Measurements from ENCODE around the gene OTOP1.
"Not testable (repeated sequence)": the region's sequence is repeated elsewhere in the genome, so short reads cannot be mapped to it uniquely, and the experiment has no call there.

Gene OTOP1

GRCh38 chr4:4160956-4161665 is 65.6 kb downstream of the OTOP1 start:
- H3K9me3 Mint-ChIP-seq; H3K4me3 Mint-ChIP-seq; H3K27ac Mint-ChIP-seq; H3K27me3 Mint-ChIP-seq; H3K4me1 Mint-ChIP-seq (ENCODE audit: low read depth); H3K36me3 Mint-ChIP-seq (ENCODE audit: low read depth): not testable (repeated sequence)

- peaks cover 28% of the 10 kb centered on the region for H3K27me3 Mint-ChIP-seq
- not testable (repeated sequence) for H3K9me3 Mint-ChIP-seq; H3K4me1 Mint-ChIP-seq (ENCODE audit: low read depth); H3K4me3 Mint-ChIP-seq; H3K27ac Mint-ChIP-seq; H3K36me3 Mint-ChIP-seq (ENCODE audit: low read depth)
Observed at GRCh38 chr4:4145622-4146021, 81.1 kb downstream of the OTOP1 start.

- not testable (repeated sequence) for H3K9me3 Mint-ChIP-seq; H3K4me1 Mint-ChIP-seq (ENCODE audit: low read depth); H3K27ac Mint-ChIP-seq; H3K36me3 Mint-ChIP-seq (ENCODE audit: low read depth); H3K4me3 Mint-ChIP-seq
- peaks cover 26% of the 10 kb centered on the region for H3K27me3 Mint-ChIP-seq
Observed at GRCh38 chr4:4143376-4143775, 83.4 kb downstream of the OTOP1 start.

GRCh38 chr4:4142679-4143078 is 84.0 kb downstream of the OTOP1 start:
- not testable (repeated sequence) for H3K4me1 Mint-ChIP-seq (ENCODE audit: low read depth); H3K4me3 Mint-ChIP-seq; H3K36me3 Mint-ChIP-seq (ENCODE audit: low read depth); H3K9me3 Mint-ChIP-seq; H3K27ac Mint-ChIP-seq
- H3K27me3 Mint-ChIP-seq = peaks cover 25% of the 10 kb centered on the region

GRCh38 chr4:4141186-4141585 is 85.5 kb downstream of the OTOP1 start:
- H3K9me3 Mint-ChIP-seq = not testable (repeated sequence)

More at GRCh38 chr4:4141186-4141585, 85.5 kb downstream of the OTOP1 start:
- not testable (repeated sequence) for H3K4me1 Mint-ChIP-seq (ENCODE audit: low read depth); H3K36me3 Mint-ChIP-seq (ENCODE audit: low read depth); H3K27ac Mint-ChIP-seq; H3K4me3 Mint-ChIP-seq
- H3K27me3 Mint-ChIP-seq = peaks cover 25% of the 10 kb centered on the region

All from stimulated activated naive CD8-positive, alpha-beta T cell treated with anti-CD3 and anti-CD28 coated beads, Interleukin-15, Interleukin-2, amounts not matched to agents 100 ng/mL and 50 ng/mL, for 24 hours (primary cell).